ENCODE measurements around the gene BACH2. TPM values are rescaled to one million over a fixed set of nuclear protein-coding genes. Genes with fewer than 3 reads are reported as not detected.
"Not testable (repeated sequence)": the region's sequence is repeated elsewhere in the genome, so short reads cannot be mapped to it uniquely, and the experiment has no call there.

Gene BACH2
- total RNA-seq: 0.26 and 0.39 TPM in 2 replicates

- DNase-seq (ENCODE audit: low read depth, low spot score): no peak
These were observed at the start of gene BACH2 for GRCh38 chr6:90296341-90297114. Gene BACH2, minus strand, starts transcription at chr6:90296843. Its CDS starts 287,999 bp downstream, at chr6:90008844.

- no peak for DNase-seq (ENCODE audit: low read depth, low spot score)
These were observed 46.9 kb upstream of the BACH2 start for GRCh38 chr6:90343576-90343975.

- DNase-seq (ENCODE audit: low read depth, low spot score): no peak
These were observed 41.8 kb upstream of the BACH2 start for GRCh38 chr6:90338409-90338808.

GRCh38 chr6:90336388-90336947, 39.8 kb upstream of the BACH2 start:
- DNase-seq (ENCODE audit: low read depth, low spot score): no peak

GRCh38 chr6:90333928-90334327, 37.3 kb upstream of the BACH2 start:
- DNase-seq (ENCODE audit: low read depth, low spot score): no peak

GRCh38 chr6:90332978-90333543, 36.4 kb upstream of the BACH2 start:
- not testable (repeated sequence) for DNase-seq (ENCODE audit: low read depth, low spot score)

GRCh38 chr6:90329386-90330077, 32.9 kb upstream of the BACH2 start:
- no peak for DNase-seq (ENCODE audit: low read depth, low spot score)

GRCh38 chr6:90328004-90328403, 31.4 kb upstream of the BACH2 start:
- no peak for DNase-seq (ENCODE audit: low read depth, low spot score)

GRCh38 chr6:90326404-90327057, 29.9 kb upstream of the BACH2 start:
- DNase-seq (ENCODE audit: low read depth, low spot score): no peak

- DNase-seq (ENCODE audit: low read depth, low spot score): no peak
These were observed 27.1 kb upstream of the BACH2 start for GRCh38 chr6:90323706-90324105.

GRCh38 chr6:90322976-90323474, 26.4 kb upstream of the BACH2 start:
- DNase-seq (ENCODE audit: low read depth, low spot score): no peak

- no peak for DNase-seq (ENCODE audit: low read depth, low spot score)
These were observed 23.5 kb upstream of the BACH2 start for GRCh38 chr6:90319979-90320685.

GRCh38 chr6:90319044-90319443, 22.4 kb upstream of the BACH2 start:
- DNase-seq (ENCODE audit: low read depth, low spot score): no peak

GRCh38 chr6:90315986-90316385, 19.3 kb upstream of the BACH2 start:
- no peak for DNase-seq (ENCODE audit: low read depth, low spot score)

- DNase-seq (ENCODE audit: low read depth, low spot score): no peak
These were observed 18.8 kb upstream of the BACH2 start for GRCh38 chr6:90315354-90315950.

- no peak for DNase-seq (ENCODE audit: low read depth, low spot score)
These were observed 17.9 kb upstream of the BACH2 start for GRCh38 chr6:90314514-90314913.

- DNase-seq (ENCODE audit: low read depth, low spot score): no peak
These were observed 14.9 kb upstream of the BACH2 start for GRCh38 chr6:90311569-90311968.

- DNase-seq (ENCODE audit: low read depth, low spot score): no peak
These were observed 9.3 kb upstream of the BACH2 start for GRCh38 chr6:90305800-90306448.

- no peak for DNase-seq (ENCODE audit: low read depth, low spot score)
These were observed 7.7 kb upstream of the BACH2 start for GRCh38 chr6:90304308-90304707.

- DNase-seq (ENCODE audit: low read depth, low spot score): no peak
These were observed 6.4 kb upstream of the BACH2 start for GRCh38 chr6:90303039-90303438.

Measured in pulmonary artery endothelial cell (primary cell).